Measurements from ENCODE around the gene SMARCA5.

Gene SMARCA5, protein sequence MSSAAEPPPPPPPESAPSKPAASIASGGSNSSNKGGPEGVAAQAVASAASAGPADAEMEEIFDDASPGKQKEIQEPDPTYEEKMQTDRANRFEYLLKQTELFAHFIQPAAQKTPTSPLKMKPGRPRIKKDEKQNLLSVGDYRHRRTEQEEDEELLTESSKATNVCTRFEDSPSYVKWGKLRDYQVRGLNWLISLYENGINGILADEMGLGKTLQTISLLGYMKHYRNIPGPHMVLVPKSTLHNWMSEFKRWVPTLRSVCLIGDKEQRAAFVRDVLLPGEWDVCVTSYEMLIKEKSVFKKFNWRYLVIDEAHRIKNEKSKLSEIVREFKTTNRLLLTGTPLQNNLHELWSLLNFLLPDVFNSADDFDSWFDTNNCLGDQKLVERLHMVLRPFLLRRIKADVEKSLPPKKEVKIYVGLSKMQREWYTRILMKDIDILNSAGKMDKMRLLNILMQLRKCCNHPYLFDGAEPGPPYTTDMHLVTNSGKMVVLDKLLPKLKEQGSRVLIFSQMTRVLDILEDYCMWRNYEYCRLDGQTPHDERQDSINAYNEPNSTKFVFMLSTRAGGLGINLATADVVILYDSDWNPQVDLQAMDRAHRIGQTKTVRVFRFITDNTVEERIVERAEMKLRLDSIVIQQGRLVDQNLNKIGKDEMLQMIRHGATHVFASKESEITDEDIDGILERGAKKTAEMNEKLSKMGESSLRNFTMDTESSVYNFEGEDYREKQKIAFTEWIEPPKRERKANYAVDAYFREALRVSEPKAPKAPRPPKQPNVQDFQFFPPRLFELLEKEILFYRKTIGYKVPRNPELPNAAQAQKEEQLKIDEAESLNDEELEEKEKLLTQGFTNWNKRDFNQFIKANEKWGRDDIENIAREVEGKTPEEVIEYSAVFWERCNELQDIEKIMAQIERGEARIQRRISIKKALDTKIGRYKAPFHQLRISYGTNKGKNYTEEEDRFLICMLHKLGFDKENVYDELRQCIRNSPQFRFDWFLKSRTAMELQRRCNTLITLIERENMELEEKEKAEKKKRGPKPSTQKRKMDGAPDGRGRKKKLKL

GRCh38 chr4:143513314-143514168 is at the start of gene SMARCA5:
Gene SMARCA5, plus strand, starts transcription at chr4:143513702. Its CDS starts 223 bp downstream, at chr4:143513925.
- peak; percentile 99 for DNase-seq
- no peaks in the 10 kb centered on the region for H3K27me3 ChIP-seq (ENCODE audit: insufficient read depth, low read depth, severe bottlenecking)
- H3K27ac ChIP-seq, result peak within 1 kb of the TSS; percentile 93
- no peaks in the 10 kb centered on the region for H3K9me3 ChIP-seq (ENCODE audit: severe bottlenecking)
- H3K4me3 ChIP-seq (ENCODE audit: low read depth, low read length), result peak within 1 kb of the TSS; percentile 76
- H3K36me3 ChIP-seq, result peaks cover 29% of the 10 kb centered on the region
- TF ChIP-seq CTCF (IDR thresholded peaks at IDR 0.05; ENCODE audit: low read depth, low read length), result no peak

DNA sequence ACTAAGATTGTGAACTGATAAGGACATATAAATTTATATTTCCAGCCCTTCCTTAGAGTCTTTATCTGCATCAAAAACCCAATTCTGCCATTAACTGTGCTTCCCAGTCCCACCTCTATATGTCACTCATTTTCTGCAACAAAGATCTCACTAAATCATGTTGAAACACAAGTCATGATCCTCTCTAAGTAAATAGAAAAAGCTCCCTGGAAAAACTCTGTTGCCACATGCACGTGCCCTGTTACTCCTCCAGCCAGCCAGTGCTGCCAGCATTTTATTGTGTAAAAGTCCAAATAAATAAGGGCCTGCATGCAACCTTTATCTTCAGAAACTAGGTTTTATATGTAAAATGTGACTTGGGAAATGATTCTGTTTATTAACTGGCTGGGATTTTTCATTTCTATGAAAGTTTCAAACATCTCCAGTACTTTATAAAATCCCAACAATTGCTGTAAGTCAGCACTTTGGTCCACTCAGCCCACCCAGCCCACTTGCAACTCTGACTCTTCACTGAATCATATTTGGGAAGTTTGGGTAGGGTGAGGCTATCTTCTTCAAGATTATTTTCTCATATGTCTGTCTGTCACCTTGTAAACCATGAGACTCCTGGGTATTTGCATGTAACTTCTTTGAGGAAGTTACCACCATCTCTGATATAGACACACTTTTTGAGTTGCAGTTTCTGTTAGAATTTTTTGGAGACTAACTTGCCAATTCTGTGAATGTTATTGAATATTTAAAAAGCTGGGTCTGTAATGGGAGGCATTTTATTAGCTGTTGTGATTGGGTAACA is 40.0 kb upstream of the SMARCA5 start:
- no peaks in the 10 kb centered on the region for H3K27me3 ChIP-seq (ENCODE audit: insufficient read depth, low read depth, severe bottlenecking)
- peaks cover 7% of the 10 kb centered on the region; the same call in 1 of the 2 replicates for H3K36me3 ChIP-seq
- no peak for DNase-seq
- no peak overlapping the region for H3K4me3 ChIP-seq (ENCODE audit: low read depth, low read length)
- no peak overlapping the region for H3K27ac ChIP-seq
- TF ChIP-seq CTCF (IDR thresholded peaks at IDR 0.05; ENCODE audit: low read depth, low read length), result no peak
- no peaks in the 10 kb centered on the region for H3K9me3 ChIP-seq (ENCODE audit: severe bottlenecking)

DNA sequence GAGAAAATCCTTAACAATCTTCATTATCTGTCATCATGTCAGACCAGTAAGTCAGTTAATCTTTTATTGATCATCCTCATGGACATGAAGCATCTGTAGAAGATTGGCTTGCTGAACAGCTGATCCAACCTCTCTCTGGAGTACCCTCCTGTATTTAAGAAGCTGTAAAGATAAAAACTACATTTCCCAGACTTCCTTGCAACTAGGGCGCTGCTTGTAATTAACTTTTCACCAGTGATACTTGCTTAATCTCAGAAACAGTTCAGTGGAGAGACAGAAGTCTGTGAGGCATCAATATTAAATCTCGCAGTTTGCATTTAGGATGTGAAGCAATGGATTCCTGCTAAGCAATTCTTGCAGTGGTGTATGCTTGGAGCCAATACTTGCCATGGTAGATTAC is 36.0 kb upstream of the SMARCA5 start:
- TF ChIP-seq CTCF (IDR thresholded peaks at IDR 0.05; ENCODE audit: low read depth, low read length), result no peak
- H3K36me3 ChIP-seq, result no peaks in the 10 kb centered on the region
- no peaks in the 10 kb centered on the region for H3K9me3 ChIP-seq (ENCODE audit: severe bottlenecking)
- no peak overlapping the region for H3K4me3 ChIP-seq (ENCODE audit: low read depth, low read length)
- no peaks in the 10 kb centered on the region for H3K27me3 ChIP-seq (ENCODE audit: insufficient read depth, low read depth, severe bottlenecking)
- H3K27ac ChIP-seq, result no peak overlapping the region
- DNase-seq, result no peak

DNA sequence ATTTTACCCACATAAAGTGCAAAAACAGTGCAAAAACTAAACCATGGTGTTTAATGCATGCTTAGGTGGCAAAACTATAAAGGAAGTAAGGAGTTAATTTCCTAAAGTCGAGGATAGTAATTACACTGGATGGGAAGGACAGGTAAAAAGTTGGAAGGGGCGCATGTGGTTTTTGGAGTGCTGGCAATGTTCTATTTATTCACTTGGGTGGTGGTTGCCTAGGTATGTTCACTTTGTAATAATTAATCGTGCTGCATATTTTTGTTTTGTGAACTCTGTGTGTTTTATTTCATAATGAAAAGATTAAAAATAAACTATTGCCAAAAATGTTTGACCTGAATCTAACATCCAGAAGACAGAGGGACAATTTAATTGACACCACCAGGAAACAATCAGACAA is 32.1 kb upstream of the SMARCA5 start:
- Histone ChIP-seq H3K27ac (no peak overlapping the region), H3K27me3 (ENCODE audit: insufficient read depth, low read depth, severe bottlenecking) (no peaks in the 10 kb centered on the region), H3K36me3 (no peaks in the 10 kb centered on the region), H3K4me3 (ENCODE audit: low read depth, low read length) (no peak overlapping the region), H3K9me3 (ENCODE audit: severe bottlenecking) (no peaks in the 10 kb centered on the region)
- no peak for TF ChIP-seq CTCF (IDR thresholded peaks at IDR 0.05; ENCODE audit: low read depth, low read length)
- no peak for DNase-seq

GRCh38 chr4:143482840-143483239 is 30.7 kb upstream of the SMARCA5 start:
- no peaks in the 10 kb centered on the region for H3K9me3 ChIP-seq (ENCODE audit: severe bottlenecking)

More at GRCh38 chr4:143482840-143483239, 30.7 kb upstream of the SMARCA5 start:
- Histone ChIP-seq H3K4me3 (ENCODE audit: low read depth, low read length) (no peak overlapping the region), H3K36me3 (no peaks in the 10 kb centered on the region), H3K27me3 (ENCODE audit: insufficient read depth, low read depth, severe bottlenecking) (no peaks in the 10 kb centered on the region), H3K27ac (no peak overlapping the region)
- 0 out of 2 replicates have a peak, but pooled peaks have one; percentile 24 for TF ChIP-seq CTCF (IDR thresholded peaks at IDR 0.05; ENCODE audit: low read depth, low read length)
- DNase-seq, result no peak

Measured in WERI-Rb-1 (cell line).